ENCODE measurements around the gene TNFRSF9. TPM values are rescaled to one million over a fixed set of nuclear protein-coding genes. Genes with fewer than 3 reads are reported as not detected.
A peak's percentile ranks its signal among the peaks of the same experiment; 100 is the strongest.

Gene TNFRSF9
- total and polyA plus RNA-seq, 4 donors, result under 0.01 to 0.09 (median 0.02) TPM; not detected in 1

DNA sequence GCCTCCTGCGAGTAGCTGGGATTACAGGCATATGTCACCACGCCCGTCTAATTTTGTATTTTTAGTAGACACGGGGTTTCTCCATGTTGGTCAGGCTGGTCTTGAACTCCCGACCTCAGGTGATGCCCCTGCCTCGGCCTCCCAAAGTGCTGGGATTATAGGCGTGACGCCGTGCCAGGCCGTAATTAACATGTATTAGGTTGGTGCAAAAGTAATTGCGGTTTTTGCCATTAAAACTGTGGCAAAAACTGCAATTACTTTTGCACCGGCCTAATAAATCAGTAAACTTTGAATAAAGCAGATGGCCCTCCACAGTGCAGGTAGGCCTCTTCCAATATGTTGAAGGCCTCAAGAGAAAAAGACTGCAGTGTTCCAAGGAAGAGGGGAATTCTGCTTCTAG, 35.4 kb downstream of the TNFRSF9 start:
- no peak for TF ChIP-seq YY1 (IDR thresholded peaks at IDR 0.05)
- H3K4me3 ChIP-seq (ENCODE audit: low read depth in 1 of 3, low read length in 3 of 3), result no peak overlapping the region
- WGBS, result 75% methylated on average over 12 of the region's 12 CpGs
- H3K4me1 ChIP-seq (ENCODE audit: control insufficient read depth in 4 of 4, insufficient read depth in 4 of 4, low read length in 3 of 4), result peaks cover 0 to 3% (median 1%) of the 10 kb centered on the region in 4 donors
- no peak overlapping the region for H3K27ac ChIP-seq (ENCODE audit: low read depth in 1 of 2, low read length in 2 of 2)
- no peak for DNase-seq (ENCODE audit: low spot score)
- H3K36me3 ChIP-seq (ENCODE audit: control insufficient read depth in 4 of 4, insufficient read depth in 3 of 4, low read depth in 1 of 4, low read length in 3 of 4), result no peaks in the 10 kb centered on the region
- H3K27me3 ChIP-seq (ENCODE audit: control insufficient read depth in 4 of 4, insufficient read depth in 4 of 4, low read length in 3 of 4), result no peaks in the 10 kb centered on the region
- H3K9me3 ChIP-seq (ENCODE audit: control insufficient read depth in 4 of 4, low read length in 3 of 4), result no peaks in the 10 kb centered on the region
- H3K9ac ChIP-seq (ENCODE audit: low read depth in 1 of 2, low read length in 2 of 2), result no peak overlapping the region

DNA sequence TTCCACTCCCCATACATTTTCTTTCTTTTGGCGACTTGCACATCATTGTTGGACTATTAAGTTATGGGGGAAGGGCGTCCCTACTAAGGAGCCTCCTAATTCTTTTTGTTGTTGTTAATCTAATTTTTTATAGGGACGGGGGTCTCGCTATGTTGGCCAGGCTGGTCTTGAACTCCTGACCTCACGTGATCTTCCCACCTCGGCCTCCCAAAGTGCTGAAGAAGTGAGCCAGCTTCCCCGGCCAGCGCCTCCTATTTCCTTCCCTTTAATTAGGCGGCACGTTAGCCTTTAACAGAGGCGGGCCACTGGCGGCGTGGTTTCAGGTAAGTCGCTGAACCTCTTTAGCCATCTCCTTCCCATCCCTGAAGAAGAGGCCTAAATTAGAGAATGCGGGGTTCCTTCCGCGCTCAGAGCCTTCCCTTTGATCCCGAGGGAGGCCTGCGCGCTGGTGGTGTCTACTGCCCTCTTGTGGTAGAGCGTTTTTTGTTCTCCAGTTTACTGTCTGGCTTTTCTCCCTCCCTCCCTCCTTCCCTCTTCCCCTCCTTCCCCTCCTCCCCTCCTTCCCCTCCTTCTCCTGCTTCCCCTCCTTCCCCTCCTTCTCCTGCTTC, 38.1 kb downstream of the TNFRSF9 start:
- Histone ChIP-seq H3K4me3 (ENCODE audit: low read depth in 1 of 3, low read length in 3 of 3) (peak overlapping the region in 1 of 3 donors; percentile 12), H3K27ac (ENCODE audit: low read depth in 1 of 2, low read length in 2 of 2) (no peak overlapping the region), H3K36me3 (ENCODE audit: control insufficient read depth in 4 of 4, insufficient read depth in 3 of 4, low read depth in 1 of 4, low read length in 3 of 4) (no peaks in the 10 kb centered on the region), H3K4me1 (ENCODE audit: control insufficient read depth in 4 of 4, insufficient read depth in 4 of 4, low read length in 3 of 4) (peaks cover 0 to 3% (median 1%) of the 10 kb centered on the region in 4 donors), H3K27me3 (ENCODE audit: control insufficient read depth in 4 of 4, insufficient read depth in 4 of 4, low read length in 3 of 4) (no peaks in the 10 kb centered on the region), H3K9me3 (ENCODE audit: control insufficient read depth in 4 of 4, low read length in 3 of 4) (no peaks in the 10 kb centered on the region), H3K9ac (ENCODE audit: low read depth in 1 of 2, low read length in 2 of 2) (no peak overlapping the region)
- 21% methylated on average over 21 of the region's 21 CpGs for WGBS
- DNase-seq (ENCODE audit: low spot score), result peak; percentile 45
- TF ChIP-seq, protein P1, sequence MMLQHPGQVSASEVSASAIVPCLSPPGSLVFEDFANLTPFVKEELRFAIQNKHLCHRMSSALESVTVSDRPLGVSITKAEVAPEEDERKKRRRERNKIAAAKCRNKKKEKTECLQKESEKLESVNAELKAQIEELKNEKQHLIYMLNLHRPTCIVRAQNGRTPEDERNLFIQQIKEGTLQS (IDR thresholded peaks at IDR 0.05), result no peak
- TF ChIP-seq YY1 (IDR thresholded peaks at IDR 0.05) (no peak), RXRA (IDR thresholded peaks at IDR 0.05) (no peak), HNF4A (conservative IDR thresholded peaks at IDR 0.05) (no peak), RAD21 (IDR thresholded peaks at IDR 0.05) (peak; percentile 75 to 81)
- TF ChIP-seq, protein P2, sequence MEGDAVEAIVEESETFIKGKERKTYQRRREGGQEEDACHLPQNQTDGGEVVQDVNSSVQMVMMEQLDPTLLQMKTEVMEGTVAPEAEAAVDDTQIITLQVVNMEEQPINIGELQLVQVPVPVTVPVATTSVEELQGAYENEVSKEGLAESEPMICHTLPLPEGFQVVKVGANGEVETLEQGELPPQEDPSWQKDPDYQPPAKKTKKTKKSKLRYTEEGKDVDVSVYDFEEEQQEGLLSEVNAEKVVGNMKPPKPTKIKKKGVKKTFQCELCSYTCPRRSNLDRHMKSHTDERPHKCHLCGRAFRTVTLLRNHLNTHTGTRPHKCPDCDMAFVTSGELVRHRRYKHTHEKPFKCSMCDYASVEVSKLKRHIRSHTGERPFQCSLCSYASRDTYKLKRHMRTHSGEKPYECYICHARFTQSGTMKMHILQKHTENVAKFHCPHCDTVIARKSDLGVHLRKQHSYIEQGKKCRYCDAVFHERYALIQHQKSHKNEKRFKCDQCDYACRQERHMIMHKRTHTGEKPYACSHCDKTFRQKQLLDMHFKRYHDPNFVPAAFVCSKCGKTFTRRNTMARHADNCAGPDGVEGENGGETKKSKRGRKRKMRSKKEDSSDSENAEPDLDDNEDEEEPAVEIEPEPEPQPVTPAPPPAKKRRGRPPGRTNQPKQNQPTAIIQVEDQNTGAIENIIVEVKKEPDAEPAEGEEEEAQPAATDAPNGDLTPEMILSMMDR (IDR thresholded peaks at IDR 0.05; ENCODE audit: low read depth, low read length, missing input control), result peak; percentile 65

DNA sequence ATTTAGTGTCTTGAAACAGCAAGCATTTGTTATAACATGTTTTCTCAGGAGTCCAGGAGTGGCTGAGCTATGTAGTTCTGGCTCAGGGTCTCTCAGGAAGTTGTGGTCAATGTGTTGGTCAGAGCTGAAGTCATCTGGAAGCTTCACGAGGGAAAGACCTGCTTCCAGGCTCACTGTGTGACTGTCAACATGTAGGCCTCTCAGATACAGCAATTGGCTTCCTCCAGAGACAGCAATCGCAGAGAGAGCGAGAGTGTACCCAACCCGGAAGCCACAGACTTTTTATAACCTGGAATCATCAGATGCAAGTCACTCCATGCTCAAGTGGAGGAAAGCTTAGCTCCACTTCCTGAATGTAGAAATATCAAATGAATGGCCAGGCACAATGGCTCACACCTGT, 40.9 kb downstream of the TNFRSF9 start:
- DNase-seq (ENCODE audit: low spot score), result no peak
- 82% methylated on average over 4 of the region's 4 CpGs for WGBS
- no peaks in the 10 kb centered on the region for H3K36me3 ChIP-seq (ENCODE audit: control insufficient read depth in 4 of 4, insufficient read depth in 3 of 4, low read depth in 1 of 4, low read length in 3 of 4)
- peaks cover 0 to 3% (median 1%) of the 10 kb centered on the region in 4 donors for H3K4me1 ChIP-seq (ENCODE audit: control insufficient read depth in 4 of 4, insufficient read depth in 4 of 4, low read length in 3 of 4)
- no peaks in the 10 kb centered on the region for H3K9me3 ChIP-seq (ENCODE audit: control insufficient read depth in 4 of 4, low read length in 3 of 4)
- no peak overlapping the region for H3K27ac ChIP-seq (ENCODE audit: low read depth in 1 of 2, low read length in 2 of 2)
- H3K27me3 ChIP-seq (ENCODE audit: control insufficient read depth in 4 of 4, insufficient read depth in 4 of 4, low read length in 3 of 4), result no peaks in the 10 kb centered on the region
- TF ChIP-seq YY1 (IDR thresholded peaks at IDR 0.05) (no peak), TAF1 (conservative IDR thresholded peaks at IDR 0.05) (no peak), SP1 (IDR thresholded peaks at IDR 0.05) (no peak), FOXA2 (IDR thresholded peaks at IDR 0.05) (no peak), HNF4G (IDR thresholded peaks at IDR 0.05) (no peak), EGR1 (IDR thresholded peaks at IDR 0.05; ENCODE audit: low read depth in 2 of 2) (no peak), HNF4A (conservative IDR thresholded peaks at IDR 0.05) (no peak), RXRA (IDR thresholded peaks at IDR 0.05) (no peak)
- TF ChIP-seq, protein P2 (IDR thresholded peaks at IDR 0.05; ENCODE audit: low read depth, low read length, missing input control), result no peak
- TF ChIP-seq, protein P1 (IDR thresholded peaks at IDR 0.05), result no peak
- TF ChIP-seq, protein P3, sequence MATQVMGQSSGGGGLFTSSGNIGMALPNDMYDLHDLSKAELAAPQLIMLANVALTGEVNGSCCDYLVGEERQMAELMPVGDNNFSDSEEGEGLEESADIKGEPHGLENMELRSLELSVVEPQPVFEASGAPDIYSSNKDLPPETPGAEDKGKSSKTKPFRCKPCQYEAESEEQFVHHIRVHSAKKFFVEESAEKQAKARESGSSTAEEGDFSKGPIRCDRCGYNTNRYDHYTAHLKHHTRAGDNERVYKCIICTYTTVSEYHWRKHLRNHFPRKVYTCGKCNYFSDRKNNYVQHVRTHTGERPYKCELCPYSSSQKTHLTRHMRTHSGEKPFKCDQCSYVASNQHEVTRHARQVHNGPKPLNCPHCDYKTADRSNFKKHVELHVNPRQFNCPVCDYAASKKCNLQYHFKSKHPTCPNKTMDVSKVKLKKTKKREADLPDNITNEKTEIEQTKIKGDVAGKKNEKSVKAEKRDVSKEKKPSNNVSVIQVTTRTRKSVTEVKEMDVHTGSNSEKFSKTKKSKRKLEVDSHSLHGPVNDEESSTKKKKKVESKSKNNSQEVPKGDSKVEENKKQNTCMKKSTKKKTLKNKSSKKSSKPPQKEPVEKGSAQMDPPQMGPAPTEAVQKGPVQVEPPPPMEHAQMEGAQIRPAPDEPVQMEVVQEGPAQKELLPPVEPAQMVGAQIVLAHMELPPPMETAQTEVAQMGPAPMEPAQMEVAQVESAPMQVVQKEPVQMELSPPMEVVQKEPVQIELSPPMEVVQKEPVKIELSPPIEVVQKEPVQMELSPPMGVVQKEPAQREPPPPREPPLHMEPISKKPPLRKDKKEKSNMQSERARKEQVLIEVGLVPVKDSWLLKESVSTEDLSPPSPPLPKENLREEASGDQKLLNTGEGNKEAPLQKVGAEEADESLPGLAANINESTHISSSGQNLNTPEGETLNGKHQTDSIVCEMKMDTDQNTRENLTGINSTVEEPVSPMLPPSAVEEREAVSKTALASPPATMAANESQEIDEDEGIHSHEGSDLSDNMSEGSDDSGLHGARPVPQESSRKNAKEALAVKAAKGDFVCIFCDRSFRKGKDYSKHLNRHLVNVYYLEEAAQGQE (IDR thresholded peaks at IDR 0.05), result no peak
- TF ChIP-seq, protein P4, sequence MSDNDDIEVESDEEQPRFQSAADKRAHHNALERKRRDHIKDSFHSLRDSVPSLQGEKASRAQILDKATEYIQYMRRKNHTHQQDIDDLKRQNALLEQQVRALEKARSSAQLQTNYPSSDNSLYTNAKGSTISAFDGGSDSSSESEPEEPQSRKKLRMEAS (IDR thresholded peaks at IDR 0.05), result no peak
- TF ChIP-seq, protein P5, sequence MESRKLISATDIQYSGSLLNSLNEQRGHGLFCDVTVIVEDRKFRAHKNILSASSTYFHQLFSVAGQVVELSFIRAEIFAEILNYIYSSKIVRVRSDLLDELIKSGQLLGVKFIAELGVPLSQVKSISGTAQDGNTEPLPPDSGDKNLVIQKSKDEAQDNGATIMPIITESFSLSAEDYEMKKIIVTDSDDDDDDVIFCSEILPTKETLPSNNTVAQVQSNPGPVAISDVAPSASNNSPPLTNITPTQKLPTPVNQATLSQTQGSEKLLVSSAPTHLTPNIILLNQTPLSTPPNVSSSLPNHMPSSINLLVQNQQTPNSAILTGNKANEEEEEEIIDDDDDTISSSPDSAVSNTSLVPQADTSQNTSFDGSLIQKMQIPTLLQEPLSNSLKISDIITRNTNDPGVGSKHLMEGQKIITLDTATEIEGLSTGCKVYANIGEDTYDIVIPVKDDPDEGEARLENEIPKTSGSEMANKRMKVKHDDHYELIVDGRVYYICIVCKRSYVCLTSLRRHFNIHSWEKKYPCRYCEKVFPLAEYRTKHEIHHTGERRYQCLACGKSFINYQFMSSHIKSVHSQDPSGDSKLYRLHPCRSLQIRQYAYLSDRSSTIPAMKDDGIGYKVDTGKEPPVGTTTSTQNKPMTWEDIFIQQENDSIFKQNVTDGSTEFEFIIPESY (IDR thresholded peaks at IDR 0.05), result no peak
- H3K4me3 ChIP-seq (ENCODE audit: low read depth in 1 of 3, low read length in 3 of 3), result no peak overlapping the region
- no peak overlapping the region for H3K9ac ChIP-seq (ENCODE audit: low read depth in 1 of 2, low read length in 2 of 2)
